ENCODE data around the gene LIN54. TPM values are rescaled to one million over a fixed set of nuclear protein-coding genes. Genes with fewer than 3 reads are reported as not detected.
"Not testable (repeated sequence)": the region's sequence is repeated elsewhere in the genome, so short reads cannot be mapped to it uniquely, and the experiment has no call there.

The LIN54 gene
- total RNA-seq, 2 donors from 2014 or later: 25.4 to 27.6 TPM

GRCh38 chr4:83019794-83020494 is 9.3 kb upstream of the LIN54 start:
- Mint-ChIP-seq H3K36me3 (peaks cover 0 to 2% of the 10 kb centered on the region in 2 donors), H3K9me3 (peaks cover 0 to 2% of the 10 kb centered on the region in 2 donors), H3K27ac (no peak overlapping the region)
- DNase-seq (ENCODE audit: low spot score in 2 of 2) (no peak), ATAC-seq (peak; percentile 73 to 96)

GRCh38 chr4:83013902-83014301 is 3.3 kb upstream of the LIN54 start:
- no peaks in the 10 kb centered on the region for H3K9me3 Mint-ChIP-seq
- H3K36me3 Mint-ChIP-seq: peaks cover 20 to 24% of the 10 kb centered on the region in 2 donors
- H3K27ac Mint-ChIP-seq: peak overlapping the region in 1 of 2 donors; percentile 94
- ATAC-seq: no peak
- no peak for DNase-seq (ENCODE audit: low spot score in 2 of 2)

GRCh38 chr4:83013420-83013867 is 2.8 kb upstream of the LIN54 start:
- Mint-ChIP-seq H3K9me3 (no peaks in the 10 kb centered on the region), H3K36me3 (peaks cover 20 to 24% of the 10 kb centered on the region in 2 donors), H3K27ac (peak overlapping the region in 1 of 2 donors; percentile 94)
- ATAC-seq (no peak), DNase-seq (ENCODE audit: low spot score in 2 of 2) (no peak)

GRCh38 chr4:83012687-83013419 is 2.2 kb upstream of the LIN54 start:
- peak; percentile 84 to 89 for ATAC-seq
- Mint-ChIP-seq H3K9me3 (no peaks in the 10 kb centered on the region), H3K27ac (peak overlapping the region; percentile 94), H3K36me3 (peaks cover 20 to 24% of the 10 kb centered on the region in 2 donors)
- peak; percentile 97 to 99 for DNase-seq (ENCODE audit: low spot score in 2 of 2)

GRCh38 chr4:83012200-83012686 is 1.6 kb upstream of the LIN54 start:
- Mint-ChIP-seq H3K27ac (peak overlapping the region; percentile 87 to 94), H3K36me3 (peaks cover 20 to 24% of the 10 kb centered on the region in 2 donors)
- peak; percentile 3 to 10 for ATAC-seq

GRCh38 chr4:83011689-83012199 is 1.1 kb upstream of the LIN54 start:
- ATAC-seq (no peak), DNase-seq (ENCODE audit: low spot score in 2 of 2) (peak in 1 of 2 donors; percentile 20)
- H3K36me3 Mint-ChIP-seq: peaks cover 20 to 24% of the 10 kb centered on the region in 2 donors
- no peaks in the 10 kb centered on the region for H3K9me3 Mint-ChIP-seq
- H3K27ac Mint-ChIP-seq: peak overlapping the region; percentile 87 to 94

More at GRCh38 chr4:83012200-83012686, 1.6 kb upstream of the LIN54 start:
- DNase-seq (ENCODE audit: low spot score in 2 of 2): peak; percentile 42 to 69
- no peaks in the 10 kb centered on the region for H3K9me3 Mint-ChIP-seq

GRCh38 chr4:83010111-83010521 is 507 bp downstream of the LIN54 start:
- ATAC-seq (peak in 1 of 2 donors; percentile 2), DNase-seq (ENCODE audit: low spot score in 2 of 2) (no peak)
- Mint-ChIP-seq H3K9me3 (no peaks in the 10 kb centered on the region), H3K36me3 (peaks cover 20 to 24% of the 10 kb centered on the region in 2 donors), H3K27ac (peak overlapping the region; percentile 94 to 98)

GRCh38 chr4:83009529-83009928 is 1.1 kb downstream of the LIN54 start:
- DNase-seq (ENCODE audit: low spot score in 2 of 2) (no peak), ATAC-seq (no peak)
- no peaks in the 10 kb centered on the region for H3K9me3 Mint-ChIP-seq
- H3K27ac Mint-ChIP-seq: peak overlapping the region; percentile 94 to 98
- H3K36me3 Mint-ChIP-seq: peaks cover 20 to 24% of the 10 kb centered on the region in 2 donors

GRCh38 chr4:83003044-83003791 is 7.4 kb downstream of the LIN54 start:
- not testable (repeated sequence) for H3K9me3 Mint-ChIP-seq; H3K27ac Mint-ChIP-seq; H3K36me3 Mint-ChIP-seq; ATAC-seq; DNase-seq (ENCODE audit: low spot score in 2 of 2)

GRCh38 chr4:83002329-83002728 is 8.3 kb downstream of the LIN54 start:
- ATAC-seq: no peak
- no peak overlapping the region for H3K27ac Mint-ChIP-seq

GRCh38 chr4:82998898-82999297 is 11.7 kb downstream of the LIN54 start:
- Mint-ChIP-seq H3K36me3 (no peaks in the 10 kb centered on the region), H3K9me3 (no peaks in the 10 kb centered on the region), H3K27ac (no peak overlapping the region)
- ATAC-seq (no peak), DNase-seq (ENCODE audit: low spot score in 2 of 2) (no peak)

More at GRCh38 chr4:83002329-83002728, 8.3 kb downstream of the LIN54 start:
- Mint-ChIP-seq H3K36me3 (no peaks in the 10 kb centered on the region), H3K9me3 (no peaks in the 10 kb centered on the region)
- no peak for DNase-seq (ENCODE audit: low spot score in 2 of 2)

GRCh38 chr4:82994834-82995233 is 15.8 kb downstream of the LIN54 start:
- Mint-ChIP-seq H3K9me3 (no peaks in the 10 kb centered on the region), H3K27ac (peak overlapping the region in 1 of 2 donors; percentile 44), H3K36me3 (no peaks in the 10 kb centered on the region)
- ATAC-seq (no peak), DNase-seq (ENCODE audit: low spot score in 2 of 2) (no peak)

- no peaks in the 10 kb centered on the region for H3K9me3 Mint-ChIP-seq
- DNase-seq (ENCODE audit: low spot score in 2 of 2) (no peak), ATAC-seq (peak; percentile 48 to 75)
- H3K27ac Mint-ChIP-seq: peak overlapping the region; percentile 40 to 88
- H3K36me3 Mint-ChIP-seq: peaks cover 0 to 7% of the 10 kb centered on the region in 2 donors
Observed at GRCh38 chr4:82989575-82990429, 20.8 kb downstream of the LIN54 start.

- DNase-seq (ENCODE audit: low spot score in 2 of 2) (no peak), ATAC-seq (no peak)
- Mint-ChIP-seq H3K27ac (no peak overlapping the region), H3K36me3 (peaks cover 0 to 14% of the 10 kb centered on the region in 2 donors), H3K9me3 (no peaks in the 10 kb centered on the region)
Observed at GRCh38 chr4:82988323-82988832, 22.2 kb downstream of the LIN54 start.

GRCh38 chr4:82987519-82987918 is 23.1 kb downstream of the LIN54 start:
- peaks cover 0 to 17% of the 10 kb centered on the region in 2 donors for H3K36me3 Mint-ChIP-seq
- H3K9me3 Mint-ChIP-seq; DNase-seq (ENCODE audit: low spot score in 2 of 2); H3K27ac Mint-ChIP-seq; ATAC-seq: not testable (repeated sequence)

Measured in activated naive CD4-positive, alpha-beta T cell treated with anti-CD3 and anti-CD28 coated beads, Interleukin-2, amount 50 U/mL, for 72 hours (primary cell).